NCI-H2196 treated with DMSO at 0.1 percent for 48 hours (cell line): Measurements from ENCODE around the gene MRPL55.

Experiments
- DNase-seq: peaks from one replicate; lab custom pipeline; 2025; ENCODE audit not compliant: unreplicated experiment; lab: John Stamatoyannopoulos, UW

Gene MRPL55

DNA sequence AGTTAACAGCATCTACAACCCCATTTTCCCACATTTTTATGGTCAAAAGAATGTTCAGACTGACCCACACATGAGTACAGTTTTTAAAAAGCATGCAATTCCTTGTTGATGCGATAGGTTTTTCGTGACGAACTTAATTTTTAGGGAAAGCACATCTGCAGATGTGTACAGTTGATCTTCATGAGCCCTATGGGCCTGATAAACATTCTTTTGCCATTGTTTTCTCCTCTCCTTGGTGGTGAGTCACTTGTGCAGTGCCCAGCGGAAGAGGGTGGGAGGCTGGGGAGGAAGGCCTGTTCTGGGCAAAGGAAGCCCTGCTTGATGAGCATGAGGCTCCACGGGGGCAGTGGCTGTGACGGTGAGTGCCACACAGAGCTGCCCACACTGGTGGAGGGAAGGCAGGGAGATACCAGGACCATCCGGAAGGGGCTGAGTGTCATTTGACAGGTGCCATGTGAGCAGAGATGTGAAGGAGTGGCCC is 21.3 kb downstream of the MRPL55 start:
- no peak for DNase-seq

DNA sequence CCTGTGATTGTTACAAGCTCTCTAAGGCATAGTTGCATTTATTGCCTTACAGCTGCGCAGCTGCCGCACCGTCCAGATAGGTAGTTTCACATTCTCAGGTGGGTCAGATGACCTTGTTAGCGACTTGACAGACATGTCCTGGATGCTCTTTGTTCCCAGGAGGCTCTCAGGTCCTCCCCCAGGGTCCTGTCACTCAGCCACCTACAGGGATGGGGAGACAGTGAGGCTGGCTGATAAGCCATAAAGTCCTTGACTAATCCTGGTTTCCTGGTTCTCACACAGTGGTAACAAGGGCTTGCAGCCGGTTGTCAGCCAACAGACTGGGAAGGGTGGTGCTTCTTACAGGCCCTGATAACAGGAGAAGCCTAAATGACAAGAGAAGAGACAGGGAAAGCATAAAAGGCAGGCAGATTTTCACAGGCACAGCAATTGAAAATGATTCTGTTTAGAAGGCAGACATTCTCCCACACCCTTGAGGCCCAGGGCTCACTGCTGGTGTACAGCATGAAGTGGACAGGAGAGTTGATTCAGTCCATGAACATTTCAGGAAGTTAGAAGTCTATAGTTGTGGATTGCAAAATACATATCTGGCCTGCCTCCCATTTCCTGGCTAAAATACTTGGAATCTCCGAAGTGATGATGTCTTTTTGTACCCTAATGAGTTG is 23.7 kb downstream of the MRPL55 start:
- no peak for DNase-seq

DNA sequence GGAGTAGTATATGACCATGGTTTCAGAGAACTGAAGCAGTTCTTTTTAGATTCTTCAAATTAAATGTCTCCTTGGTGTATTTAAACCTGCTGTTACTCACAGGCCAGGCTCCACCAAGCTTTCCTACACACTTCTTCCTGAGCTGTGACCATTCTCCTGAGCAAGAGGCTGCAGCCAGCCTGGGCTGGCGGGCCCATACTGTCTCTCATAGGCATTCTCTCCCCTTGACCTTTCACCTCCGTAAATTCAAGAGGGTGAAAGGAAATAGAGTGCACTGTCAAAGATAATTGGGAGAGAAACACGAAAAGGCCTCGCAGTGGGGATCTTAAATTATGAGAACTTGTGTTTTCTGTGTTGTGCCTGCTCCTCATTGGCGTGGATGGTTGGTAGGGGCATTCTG is 24.3 kb downstream of the MRPL55 start:
- DNase-seq: no peak

DNA sequence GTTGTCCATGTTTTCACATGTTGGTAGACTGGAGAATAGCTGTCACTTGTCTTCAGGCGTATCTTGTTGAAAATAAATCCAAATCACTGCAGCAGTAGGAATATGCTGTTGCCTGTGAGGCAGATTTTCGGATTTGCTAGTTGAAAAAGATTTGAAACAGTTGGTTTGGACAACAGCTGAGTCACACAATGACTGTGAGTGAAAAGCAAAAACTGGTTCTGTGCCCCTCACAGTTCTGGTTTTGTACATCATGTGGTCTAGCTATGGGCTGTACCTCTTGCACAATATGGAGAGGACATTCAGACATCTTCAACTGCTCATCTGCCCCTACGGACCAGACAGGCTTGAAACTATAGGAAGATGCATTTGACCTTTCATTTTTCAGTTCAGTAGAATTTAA is 24.8 kb downstream of the MRPL55 start:
- no peak for DNase-seq

DNA sequence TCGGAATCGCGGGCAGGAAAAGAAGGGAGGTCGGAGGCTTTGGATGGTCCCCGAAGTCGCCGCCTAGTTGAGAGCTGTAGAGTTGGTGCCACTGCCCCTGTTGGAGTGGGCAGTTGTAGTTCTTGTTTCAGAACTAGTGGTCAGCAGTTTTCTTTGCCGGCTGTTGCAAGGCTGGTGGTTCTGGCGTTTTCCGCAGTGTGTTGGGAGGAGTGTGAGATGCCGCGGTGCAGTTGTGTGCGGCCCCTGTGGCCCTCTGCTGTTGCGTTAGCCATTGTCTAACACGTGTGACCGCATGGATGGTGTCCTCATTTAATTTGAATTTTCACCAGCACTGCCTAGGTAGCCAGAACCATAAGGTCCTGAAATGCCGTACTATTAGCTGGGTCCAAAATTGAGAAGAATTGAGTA is 25.2 kb downstream of the MRPL55 start:
- DNase-seq: no peak

DNA sequence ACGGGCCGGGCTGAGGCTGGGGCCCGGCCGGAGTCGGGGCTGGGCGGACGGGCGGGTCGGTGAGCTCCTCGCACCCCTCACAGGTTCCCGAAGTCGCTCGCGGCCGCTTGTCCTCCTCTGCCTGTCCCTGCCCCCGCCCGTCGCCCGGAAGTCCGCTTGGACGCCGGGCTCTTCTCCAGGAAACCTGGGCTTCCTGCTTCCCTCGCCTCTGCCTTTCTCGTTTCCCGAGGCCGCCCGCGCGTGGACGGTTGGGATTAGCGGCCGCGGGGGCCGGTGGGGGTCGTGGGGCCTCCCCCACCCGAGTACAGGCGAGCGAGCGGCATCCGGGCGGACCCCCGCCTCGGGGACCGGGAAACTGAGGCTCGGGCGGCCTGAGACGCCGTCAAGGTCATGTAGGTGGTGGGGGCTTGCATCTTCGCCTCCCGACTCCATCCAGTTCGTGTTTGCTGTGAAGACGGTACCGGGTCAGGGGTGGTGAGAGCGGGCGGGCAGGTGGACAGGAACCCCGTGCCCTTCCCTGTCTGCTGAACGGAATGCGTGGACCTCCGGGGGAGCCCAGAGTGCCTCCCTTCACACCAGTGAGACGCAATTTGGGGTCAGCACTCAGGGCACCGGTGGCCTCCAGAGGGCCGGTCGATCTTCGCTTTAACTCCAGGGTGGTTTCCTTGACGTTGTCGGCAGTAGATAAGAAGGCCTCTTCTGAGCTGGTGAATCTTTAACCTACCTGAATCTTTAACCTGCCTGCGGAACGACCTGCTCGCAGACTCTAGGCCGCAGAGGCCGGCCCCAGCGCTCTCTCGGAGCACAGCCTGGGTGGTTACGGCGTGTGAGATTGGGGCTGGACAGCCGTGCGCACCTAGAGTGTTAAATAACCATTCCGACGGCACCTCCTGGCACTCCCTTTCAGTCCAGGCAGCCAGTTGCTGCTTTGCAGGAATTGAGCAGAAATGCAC is 25.9 kb downstream of the MRPL55 start:
- DNase-seq: no peak

DNA sequence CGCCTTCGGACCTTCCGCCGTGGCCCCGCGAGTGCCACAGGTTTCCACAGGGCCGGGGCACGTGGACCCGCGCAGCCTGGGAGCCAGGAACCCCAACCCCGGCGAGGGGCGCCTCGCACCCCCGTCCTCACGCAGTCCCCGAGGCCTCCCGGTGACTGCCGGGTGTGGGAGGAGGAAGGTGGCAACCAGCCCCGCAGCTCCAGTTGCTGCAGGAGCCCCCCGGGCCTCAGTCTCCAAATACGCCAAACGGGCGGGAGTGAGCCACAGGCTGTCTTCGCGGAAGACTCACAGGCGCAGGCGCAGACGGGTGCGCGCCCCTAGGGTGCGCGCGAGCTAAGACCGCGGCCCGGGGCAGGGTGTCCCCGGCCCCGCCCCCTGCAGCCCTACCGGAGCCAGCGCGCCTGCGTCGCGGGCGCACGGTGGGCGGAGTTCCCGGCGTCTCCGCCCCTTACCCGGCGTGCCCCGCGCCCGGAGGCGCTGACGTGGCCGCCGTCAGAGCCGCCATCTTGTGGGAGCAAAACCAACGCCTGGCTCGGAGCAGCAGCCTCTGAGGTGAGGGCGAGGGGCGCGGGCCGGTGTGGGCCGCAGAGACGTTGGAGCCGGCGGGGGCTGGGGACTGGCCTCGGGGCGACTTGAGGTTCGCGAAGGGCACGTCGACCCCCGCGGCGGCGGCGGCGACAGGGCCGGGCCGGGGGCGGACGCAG is 26.7 kb downstream of the MRPL55 start, which contains the start of gene ARF1:
Gene ARF1, plus strand, starts transcription at position 495 of the 704 bp plus-strand sequence. CDS start 14,407 bp downstream, outside the sequence.
- DNase-seq: peak; percentile 85

DNA sequence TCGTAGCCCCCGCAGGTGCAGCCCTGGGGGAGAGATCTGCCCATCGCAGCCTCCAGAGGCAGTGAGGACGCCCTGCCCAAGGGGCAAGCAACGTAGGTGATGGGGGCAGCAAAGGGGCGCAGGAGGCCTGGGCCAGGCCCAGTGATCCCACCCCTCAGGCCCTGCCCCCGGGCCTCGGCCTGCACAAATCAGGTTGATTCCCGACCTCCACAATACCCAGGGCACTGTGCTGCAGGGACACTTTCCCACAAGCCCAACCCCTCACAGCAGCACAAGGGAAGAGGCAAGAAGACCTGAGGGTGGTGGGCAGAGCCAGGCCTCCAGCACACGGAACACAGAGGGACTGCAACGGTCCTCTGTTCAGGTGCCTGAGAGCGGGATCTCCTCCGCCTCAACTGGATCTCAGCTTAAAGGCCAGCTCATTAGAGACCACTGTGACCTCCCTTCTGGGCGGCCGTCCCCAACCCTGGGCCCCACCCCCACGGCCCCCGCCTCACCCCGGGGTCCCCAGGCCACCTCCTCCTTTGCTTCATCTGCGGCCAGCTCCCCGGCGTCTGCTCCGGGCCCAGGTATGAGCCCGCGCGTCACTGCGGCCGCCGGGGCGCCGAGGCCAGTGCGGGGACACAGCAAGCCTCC is 27.4 kb downstream of the MRPL55 start:
- no peak for DNase-seq

DNA sequence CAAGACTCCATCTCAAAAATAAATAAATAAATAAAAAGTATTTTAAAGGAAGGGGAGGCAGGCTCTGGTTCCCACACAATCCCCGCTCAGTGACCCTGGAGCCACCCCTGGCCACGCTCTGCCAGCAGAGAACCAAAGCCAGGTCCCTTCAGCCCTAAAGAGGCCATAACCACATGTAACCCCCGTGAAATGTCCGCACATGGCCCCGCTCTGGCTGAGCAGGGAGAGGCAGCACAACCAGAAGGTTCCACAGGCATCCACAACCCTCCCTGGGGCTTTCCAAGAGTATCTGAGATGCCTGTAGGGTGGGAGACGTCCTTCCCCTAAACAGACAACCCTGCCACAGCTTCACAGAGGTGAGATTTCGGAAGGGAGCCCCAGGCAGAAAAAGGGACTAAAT is 28.0 kb downstream of the MRPL55 start:
- no peak for DNase-seq

DNA sequence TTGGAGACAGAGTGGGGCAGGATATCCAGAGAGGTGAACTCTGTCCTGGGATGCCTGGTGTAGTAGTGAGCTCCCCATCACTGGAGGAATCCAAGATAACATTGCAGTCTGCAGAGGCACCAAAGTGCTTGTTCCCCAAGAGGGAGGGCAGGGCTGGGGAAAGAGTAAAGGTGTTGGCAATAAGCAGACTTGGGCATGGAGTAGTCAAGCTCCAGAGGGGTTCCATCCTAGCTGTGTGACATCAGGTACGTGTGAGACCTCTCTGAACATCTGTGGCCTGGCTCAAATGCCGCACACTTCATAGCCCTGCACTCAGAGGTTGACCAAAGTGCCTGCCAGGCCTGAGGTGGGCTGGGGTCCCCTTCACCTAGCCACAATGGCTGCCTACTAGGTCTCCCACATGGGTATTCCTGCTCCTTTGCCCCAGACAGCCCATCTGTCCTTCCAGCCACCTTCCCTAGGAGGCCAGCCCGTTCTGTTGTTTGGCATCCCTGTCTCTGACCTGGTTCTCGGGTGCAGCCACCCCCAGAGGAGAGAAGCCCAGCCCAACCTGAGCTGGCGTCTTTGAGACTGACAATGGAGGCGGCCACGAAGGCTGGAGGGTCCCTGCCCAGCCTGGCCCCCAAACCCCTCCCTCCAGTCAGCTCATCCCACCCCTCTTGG is 29.4 kb downstream of the MRPL55 start:
- no peak for DNase-seq

DNA sequence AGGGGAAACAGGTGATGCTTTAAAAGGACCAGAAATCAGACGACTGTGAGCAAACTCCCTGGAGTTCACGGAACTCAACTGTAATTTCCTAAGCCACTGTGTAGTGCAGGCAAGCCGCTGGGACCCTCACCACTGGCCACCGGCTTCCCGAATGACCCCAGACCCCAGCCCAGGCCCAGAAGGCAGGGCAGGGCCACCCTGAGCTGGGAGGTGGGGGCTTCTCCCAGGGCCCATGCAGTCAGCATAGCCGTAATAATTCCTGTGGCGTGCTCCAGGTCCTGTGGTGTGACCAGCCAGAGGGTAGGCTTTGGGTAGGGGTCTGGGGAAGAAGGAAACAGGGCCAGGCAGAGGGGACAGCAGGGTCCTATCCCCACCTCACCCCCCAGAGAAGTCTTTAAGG is 30.1 kb downstream of the MRPL55 start:
- DNase-seq: no peak

DNA sequence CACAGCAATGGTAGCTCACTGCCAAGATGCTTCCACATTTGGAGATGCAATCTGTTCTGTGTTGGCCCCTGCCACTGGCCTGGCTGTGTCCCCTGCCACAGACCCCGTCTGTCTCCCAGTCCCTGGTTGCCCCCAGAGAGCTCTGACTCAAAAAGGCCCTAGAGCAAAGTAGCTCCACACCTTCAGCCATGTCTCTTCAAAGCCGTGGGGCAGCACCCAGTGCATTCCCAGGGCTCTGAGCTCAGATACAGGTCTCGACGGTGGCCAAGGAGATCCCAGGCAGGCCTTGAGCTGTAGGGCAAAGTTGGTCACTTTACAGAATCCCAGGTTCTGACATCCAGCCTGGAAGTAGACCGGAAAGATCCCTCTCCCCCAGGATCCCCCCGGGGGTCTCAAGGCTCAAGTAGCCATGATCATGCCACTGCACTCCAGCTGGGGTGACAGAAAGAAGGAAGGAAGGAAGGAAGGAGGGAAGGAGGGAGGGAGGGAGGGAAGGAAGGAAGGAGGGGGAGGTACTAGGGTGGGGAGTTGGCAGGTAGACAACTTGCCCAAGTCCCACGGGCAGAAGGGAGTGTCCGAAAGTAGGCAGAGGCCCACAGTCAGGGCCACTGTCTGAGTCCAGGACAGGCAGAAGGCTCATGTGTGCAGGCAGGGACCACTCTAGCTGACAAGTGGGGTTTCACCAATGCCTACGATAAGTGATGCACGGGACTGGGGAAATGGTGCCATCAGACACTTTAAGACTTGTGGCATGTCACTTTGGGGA is 31.4 kb downstream of the MRPL55 start:
- DNase-seq: no peak

DNA sequence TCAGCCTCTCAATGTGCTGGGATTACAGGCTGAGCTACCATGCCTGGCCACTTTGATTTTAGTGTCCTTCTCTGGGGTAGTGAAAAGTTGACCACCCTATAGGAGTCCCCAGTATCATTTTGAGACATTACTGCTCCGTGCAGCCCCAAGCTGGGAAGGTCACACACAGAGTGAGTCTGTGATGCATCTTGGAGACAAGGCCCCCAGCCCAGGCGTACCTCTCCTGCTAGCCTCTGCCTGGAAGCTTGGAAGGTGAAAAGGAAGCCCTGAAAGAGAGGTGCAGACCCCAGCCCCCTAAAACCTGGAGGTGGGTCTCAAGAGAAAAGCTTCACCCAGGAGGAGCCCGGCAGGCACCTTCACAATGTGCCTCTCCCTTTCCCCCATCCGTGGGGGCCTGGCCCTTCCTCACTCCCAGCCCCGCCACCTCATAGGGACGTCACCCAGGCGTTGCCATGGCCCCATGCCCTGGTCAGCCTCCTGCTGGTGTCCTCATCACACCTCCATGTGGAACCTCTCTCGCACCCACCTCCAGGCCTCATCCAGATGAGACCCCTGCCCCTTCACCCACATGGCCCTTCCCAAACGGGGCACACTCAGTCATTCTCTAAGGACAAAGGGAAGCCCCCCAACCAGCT is 32.2 kb downstream of the MRPL55 start:
- no peak for DNase-seq

DNA sequence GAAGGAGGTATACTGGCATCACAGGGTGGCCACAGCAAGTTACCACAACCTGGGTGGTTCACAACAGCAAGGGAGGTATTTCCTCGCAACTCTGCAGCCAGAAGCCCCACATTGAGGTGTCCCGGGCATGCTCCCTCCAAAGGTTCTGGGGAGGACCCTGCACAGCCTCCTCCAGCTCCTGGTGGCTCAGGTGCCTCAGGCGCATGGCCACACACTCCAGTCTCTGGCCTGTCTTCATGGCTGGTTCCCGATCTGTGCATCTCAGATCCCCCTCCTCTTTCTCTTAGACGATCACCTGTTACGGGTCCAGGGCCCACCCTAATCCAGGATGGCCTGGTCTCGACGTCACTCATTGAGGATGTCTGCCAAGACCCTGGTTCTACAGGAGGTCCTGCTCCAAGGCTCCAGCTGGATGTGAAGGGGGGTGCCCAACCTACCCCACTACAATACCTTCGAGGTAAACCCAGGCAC is 33.3 kb downstream of the MRPL55 start:
- no peak for DNase-seq

DNA sequence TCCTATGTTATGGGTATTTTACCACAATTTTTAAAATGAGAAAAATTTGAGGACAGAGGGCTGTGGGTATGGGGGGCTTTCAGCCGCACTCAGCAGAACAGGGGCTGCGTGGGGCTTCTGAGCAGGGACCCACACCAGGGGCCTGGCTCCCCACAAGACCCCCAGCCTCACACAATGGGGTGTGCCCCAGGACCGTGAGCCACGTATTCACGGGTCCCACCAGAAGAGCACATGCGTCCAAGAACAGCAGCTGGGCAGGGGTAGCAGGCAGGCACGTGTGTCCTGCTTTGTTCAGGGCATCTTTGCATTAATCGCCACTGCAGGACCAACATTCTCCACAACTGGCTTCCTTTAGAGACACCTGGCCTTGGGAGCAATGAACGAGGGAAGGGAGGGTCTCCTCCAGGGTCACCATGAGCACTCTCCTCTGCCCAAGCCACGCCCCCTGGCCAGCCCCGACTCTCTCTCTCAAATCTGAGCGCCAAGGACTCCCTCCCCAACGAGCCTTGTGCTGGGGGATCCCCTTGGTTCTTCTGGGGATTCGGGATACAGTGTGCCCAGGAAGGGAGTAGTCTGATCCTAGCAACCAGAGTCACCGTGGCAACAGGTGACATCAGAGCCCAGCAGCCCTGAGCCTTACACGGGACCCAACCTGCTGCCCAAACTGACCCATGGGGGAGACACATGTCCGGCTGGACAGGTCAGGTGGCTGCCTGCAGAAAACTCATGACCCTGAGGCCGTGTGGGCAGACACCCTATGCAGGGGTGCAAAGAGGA is 34.0 kb downstream of the MRPL55 start:
- no peak for DNase-seq

DNA sequence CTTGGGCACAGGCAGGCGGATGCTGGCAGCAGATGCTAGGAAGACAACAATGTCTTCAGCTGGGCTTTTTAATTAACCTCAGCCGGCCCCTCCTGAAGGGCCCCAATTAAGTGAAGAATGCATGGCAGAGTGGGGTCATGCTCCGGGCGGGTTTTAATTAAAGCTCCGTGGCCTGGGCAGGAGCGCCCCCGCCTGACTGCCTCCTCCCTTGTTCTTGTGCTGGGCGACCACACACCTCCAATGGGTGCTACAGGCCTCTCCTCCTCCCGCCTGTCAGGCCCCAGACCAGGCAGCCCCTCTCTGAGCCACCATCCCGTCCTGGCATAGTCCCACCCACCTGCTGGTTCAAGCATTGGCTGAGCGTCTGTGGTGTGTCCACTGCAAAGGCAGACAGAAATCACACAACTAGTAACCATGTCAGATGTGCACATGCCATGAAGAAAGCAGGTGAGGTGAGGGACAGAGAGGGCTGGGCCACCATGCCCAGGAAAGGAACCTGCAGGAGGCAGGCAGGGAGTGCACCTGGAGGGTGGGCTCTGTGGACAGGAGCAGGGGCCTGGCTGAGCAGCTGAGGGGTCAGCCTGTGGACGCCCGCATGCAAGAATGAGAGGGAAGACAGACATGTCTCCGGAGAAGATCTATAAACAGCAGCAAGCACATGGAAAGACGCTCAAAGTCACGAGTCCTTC is 35.1 kb downstream of the MRPL55 start:
- DNase-seq: no peak

DNA sequence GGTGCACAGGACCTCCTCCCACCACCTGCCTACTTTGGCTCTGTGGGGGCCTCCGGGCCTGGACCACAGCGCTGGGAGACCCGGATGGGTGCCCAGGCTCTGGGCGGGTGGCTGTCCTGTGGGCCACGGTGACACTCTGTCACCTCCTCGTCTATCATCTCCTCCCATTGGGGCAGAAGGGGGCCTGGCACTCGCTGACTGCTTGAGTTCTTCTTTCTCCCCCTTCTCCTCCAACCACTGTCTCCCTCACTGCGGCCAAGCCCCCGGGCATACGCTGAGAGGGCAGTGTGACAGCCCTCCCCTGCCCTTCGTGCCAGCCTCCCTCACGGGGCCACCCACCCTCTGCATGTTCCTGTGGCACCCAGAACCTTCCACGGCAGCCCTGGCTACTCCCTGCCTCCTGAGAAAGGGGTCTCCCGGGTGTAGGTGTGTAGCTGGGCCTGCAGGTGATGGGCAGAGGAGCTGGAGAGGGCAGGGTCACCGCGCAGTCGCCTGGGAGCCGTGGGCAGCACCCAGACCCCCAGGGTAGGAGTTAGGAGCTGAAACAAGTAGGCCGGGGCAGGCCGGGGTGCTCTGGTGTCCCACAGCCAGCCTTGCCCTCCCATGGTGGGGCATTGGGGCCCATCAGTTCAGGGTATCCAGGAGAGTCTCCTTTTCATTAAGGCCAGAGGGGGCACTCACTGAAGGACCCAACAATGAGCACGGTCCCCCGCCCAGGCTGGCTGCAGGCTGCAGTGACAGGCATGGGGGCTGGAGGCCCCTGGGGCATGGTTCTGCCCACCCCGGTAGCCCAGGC is 35.8 kb downstream of the MRPL55 start:
- no peak for DNase-seq
